IMR-90 (cell line): Measurements from ENCODE around the gene TRIM63.

Experiments
- BHLHE40 ChIP-seq: fragments of 150-350 bp; IDR thresholded peaks from 2 replicates; pipeline ENCODE4 v1.6.1; 2016; ENCODE audit warnings: mild to moderate bottlenecking, low read depth, low read length
- ELK1 ChIP-seq: fragments of 150-350 bp; IDR thresholded peaks from 2 replicates; pipeline ENCODE4 v1.6.1; 2016; ENCODE audit warnings: low read depth, mild to moderate bottlenecking, low read length, moderate library complexity, borderline replicate concordance
- MAZ ChIP-seq: IDR thresholded peaks from 2 replicates; pipeline ENCODE4 v1.6.1; 2012; ENCODE audit warnings: low read depth, mild to moderate bottlenecking, low read length, improper control_type of control experiment, moderate library complexity, borderline replicate concordance
- POLR2A ChIP-seq: IDR thresholded peaks from 2 replicates; pipeline ENCODE4 v1.6.1; 2012; ENCODE audit warnings: mild to moderate bottlenecking, low read depth, low read length
- RAD21 ChIP-seq: IDR thresholded peaks from 2 replicates; pipeline ENCODE4 v1.6.1; 2012; ENCODE audit warnings: low read length, improper control_type of control experiment
- RCOR1 ChIP-seq: IDR thresholded peaks from 2 replicates; pipeline ENCODE4 v1.6.1; 2012; ENCODE audit warnings: mild to moderate bottlenecking, low read length, improper control_type of control experiment; ENCODE audit not compliant: insufficient replicate concordance
- TF ChIP-seq, protein P1 (sequence below): conservative IDR thresholded peaks from 2 replicates; pipeline ENCODE4 v1.5.1; 2012; ENCODE audit warnings: mild to moderate bottlenecking, low read depth, low read length, improper control_type of control experiment

GRCh38 chr1:26075421-26076144, 8.2 kb upstream of the TRIM63 start:
- TF ChIP-seq RCOR1 (no peak), POLR2A (no peak), ELK1 (no peak), MAZ (no peak), BHLHE40 (no peak), RAD21 (no peak)
- TF ChIP-seq, protein P1, sequence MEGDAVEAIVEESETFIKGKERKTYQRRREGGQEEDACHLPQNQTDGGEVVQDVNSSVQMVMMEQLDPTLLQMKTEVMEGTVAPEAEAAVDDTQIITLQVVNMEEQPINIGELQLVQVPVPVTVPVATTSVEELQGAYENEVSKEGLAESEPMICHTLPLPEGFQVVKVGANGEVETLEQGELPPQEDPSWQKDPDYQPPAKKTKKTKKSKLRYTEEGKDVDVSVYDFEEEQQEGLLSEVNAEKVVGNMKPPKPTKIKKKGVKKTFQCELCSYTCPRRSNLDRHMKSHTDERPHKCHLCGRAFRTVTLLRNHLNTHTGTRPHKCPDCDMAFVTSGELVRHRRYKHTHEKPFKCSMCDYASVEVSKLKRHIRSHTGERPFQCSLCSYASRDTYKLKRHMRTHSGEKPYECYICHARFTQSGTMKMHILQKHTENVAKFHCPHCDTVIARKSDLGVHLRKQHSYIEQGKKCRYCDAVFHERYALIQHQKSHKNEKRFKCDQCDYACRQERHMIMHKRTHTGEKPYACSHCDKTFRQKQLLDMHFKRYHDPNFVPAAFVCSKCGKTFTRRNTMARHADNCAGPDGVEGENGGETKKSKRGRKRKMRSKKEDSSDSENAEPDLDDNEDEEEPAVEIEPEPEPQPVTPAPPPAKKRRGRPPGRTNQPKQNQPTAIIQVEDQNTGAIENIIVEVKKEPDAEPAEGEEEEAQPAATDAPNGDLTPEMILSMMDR: no peak
